Lung (tissue), 12 donors: Measurements from ENCODE around the gene WNT16. TPM values are rescaled to one million over a fixed set of nuclear protein-coding genes. Genes with fewer than 3 reads are reported as not detected.

Source experiments
- ATAC-seq: fragments of 200-7000 bp; cut with Tn5 transposase; one replicate; pipeline ENCODE4 v1.9.1; 2020; ENCODE audit warnings: moderate number of reproducible peaks; ENCODE audit not compliant: insufficient read depth, low FRiP score
- DNase-seq, 3 donors: peaks; one replicate each; pipeline ENCODE4 v3.0.0-alpha.2; 2013 to 2017
- H3K27ac ChIP-seq, 2 donors: one replicate each; pipeline ENCODE4 v1.5.1; 2013; ENCODE audit warnings: mild to moderate bottlenecking in 2 of 2, moderate library complexity in 2 of 2, control low read depth in 1 of 2, inconsistent platforms in 1 of 2, low read depth in 1 of 2, low read length in 1 of 2
- H3K27me3 ChIP-seq, 3 donors: one replicate each; pipeline ENCODE4 v1.5.1; 2013; ENCODE audit warnings: low read length in 2 of 3; ENCODE audit not compliant: control insufficient read depth in 3 of 3, insufficient read depth in 3 of 3
- H3K36me3 ChIP-seq, 4 donors: one replicate each; pipeline ENCODE4 v1.5.1; 2013; ENCODE audit warnings: low read length in 4 of 4, mild to moderate bottlenecking in 1 of 4, moderate library complexity in 1 of 4; ENCODE audit not compliant: control insufficient read depth in 4 of 4, insufficient read depth in 4 of 4
- H3K4me1 ChIP-seq, 5 donors: one replicate each; pipeline ENCODE4 v1.5.1; 2013; ENCODE audit warnings: low read length in 5 of 5, mild to moderate bottlenecking in 2 of 5, moderate library complexity in 1 of 5; ENCODE audit not compliant: control insufficient read depth in 5 of 5, insufficient read depth in 5 of 5
- H3K4me3 ChIP-seq: one replicate; pipeline ENCODE4 v1.5.1; 2013; ENCODE audit warnings: mild to moderate bottlenecking, control low read depth, moderate library complexity
- H3K9ac ChIP-seq, 2 donors: one replicate each; pipeline ENCODE4 v1.5.1; 2013; ENCODE audit warnings: low read length in 2 of 2, control low read depth in 1 of 2; ENCODE audit not compliant: insufficient read depth in 1 of 2
- H3K9me3 ChIP-seq, 4 donors: one replicate each; pipeline ENCODE4 v1.5.1; 2013; ENCODE audit warnings: low read length in 3 of 4, mild to moderate bottlenecking in 1 of 4, moderate library complexity in 1 of 4; ENCODE audit not compliant: control insufficient read depth in 4 of 4, insufficient read depth in 3 of 4
- WGBS, 2 donors: extraction: QIAGEN DNeasy Blood & Tissue Kit; methylation state at CpG; one replicate each; pipeline ENCODE4 v1.1.7; 2013; 5-methylcytosine and 5-hydroxymethylcytosine counted together
- polyA plus RNA-seq, 2 donors: library from polyadenylated mRNA; stranded (reverse); fragments of 200-250 nt; gene quantifications; one replicate each; pipeline ENCODE4 v1.2.1, GENCODE V29; 2013
- total RNA-seq, 2 donors: library from RNA; depleted of rRNA in 1 of 2; stranded (reverse); fragments of >200 nt in 1 of 2; gene quantifications; one replicate each; pipeline ENCODE4 v1.2.1, GENCODE V29; 2014 to 2021
- TF ChIP-seq, protein P1 (sequence below): IDR thresholded peaks from 2 replicates; pipeline ENCODE4 v1.5.1; 2012; ENCODE audit warnings: mild to moderate bottlenecking; ENCODE audit errors: control extremely low read depth, extremely low read depth
- donor health status: control.
- donor health status: control.
- donor health status: Bipolar disorder and iron deficiency.
- donor health status: healthy.
- donor health status: DM: yes; HTN: yes; CAD: no.

The WNT16 gene
- total and polyA plus RNA-seq, 4 donors: 0.02 to 0.14 (median 0.09) TPM; not detected in 1

DNA sequence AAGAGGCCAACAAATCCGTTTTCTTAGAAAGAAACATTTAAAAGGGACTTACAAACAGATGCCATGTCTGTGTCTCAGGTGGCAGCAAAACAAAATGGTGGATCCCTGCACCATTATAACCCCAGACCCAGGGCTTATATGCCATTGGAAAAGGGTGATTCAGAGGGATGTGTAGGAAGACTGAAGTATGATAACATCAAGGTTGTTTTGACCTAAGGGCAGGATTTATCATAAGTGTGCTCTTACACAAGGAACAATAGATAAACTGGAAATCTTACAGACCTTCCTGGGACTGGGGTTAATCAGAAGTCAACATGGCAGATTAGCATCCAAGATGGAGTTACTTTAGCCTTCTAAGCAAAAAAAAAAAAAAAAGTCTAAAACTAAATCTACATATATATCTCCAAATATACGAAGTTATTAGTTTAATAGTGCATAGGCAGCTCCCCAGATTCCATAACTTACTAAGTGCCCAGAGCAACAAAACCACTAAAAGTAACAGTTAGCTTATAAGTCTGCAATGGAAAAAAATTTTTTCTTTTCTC lies 34.3 kb upstream of the WNT16 start:
- Histone ChIP-seq H3K27ac (no peak overlapping the region), H3K27me3 (no peaks in the 10 kb centered on the region), H3K9me3 (peaks cover 0 to 3% (median 1%) of the 10 kb centered on the region in 4 donors), H3K4me3 (no peak overlapping the region), H3K9ac (no peak overlapping the region), H3K36me3 (peaks cover 0 to 13% (median 0%) of the 10 kb centered on the region in 4 donors), H3K4me1 (no peaks in the 10 kb centered on the region)
- DNase-seq (no peak), ATAC-seq (no peak)
- 79 to 83% methylated on average over 2 of the region's 2 CpGs for WGBS, 2 donors
- TF ChIP-seq, protein P1, sequence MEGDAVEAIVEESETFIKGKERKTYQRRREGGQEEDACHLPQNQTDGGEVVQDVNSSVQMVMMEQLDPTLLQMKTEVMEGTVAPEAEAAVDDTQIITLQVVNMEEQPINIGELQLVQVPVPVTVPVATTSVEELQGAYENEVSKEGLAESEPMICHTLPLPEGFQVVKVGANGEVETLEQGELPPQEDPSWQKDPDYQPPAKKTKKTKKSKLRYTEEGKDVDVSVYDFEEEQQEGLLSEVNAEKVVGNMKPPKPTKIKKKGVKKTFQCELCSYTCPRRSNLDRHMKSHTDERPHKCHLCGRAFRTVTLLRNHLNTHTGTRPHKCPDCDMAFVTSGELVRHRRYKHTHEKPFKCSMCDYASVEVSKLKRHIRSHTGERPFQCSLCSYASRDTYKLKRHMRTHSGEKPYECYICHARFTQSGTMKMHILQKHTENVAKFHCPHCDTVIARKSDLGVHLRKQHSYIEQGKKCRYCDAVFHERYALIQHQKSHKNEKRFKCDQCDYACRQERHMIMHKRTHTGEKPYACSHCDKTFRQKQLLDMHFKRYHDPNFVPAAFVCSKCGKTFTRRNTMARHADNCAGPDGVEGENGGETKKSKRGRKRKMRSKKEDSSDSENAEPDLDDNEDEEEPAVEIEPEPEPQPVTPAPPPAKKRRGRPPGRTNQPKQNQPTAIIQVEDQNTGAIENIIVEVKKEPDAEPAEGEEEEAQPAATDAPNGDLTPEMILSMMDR: no peak

DNA sequence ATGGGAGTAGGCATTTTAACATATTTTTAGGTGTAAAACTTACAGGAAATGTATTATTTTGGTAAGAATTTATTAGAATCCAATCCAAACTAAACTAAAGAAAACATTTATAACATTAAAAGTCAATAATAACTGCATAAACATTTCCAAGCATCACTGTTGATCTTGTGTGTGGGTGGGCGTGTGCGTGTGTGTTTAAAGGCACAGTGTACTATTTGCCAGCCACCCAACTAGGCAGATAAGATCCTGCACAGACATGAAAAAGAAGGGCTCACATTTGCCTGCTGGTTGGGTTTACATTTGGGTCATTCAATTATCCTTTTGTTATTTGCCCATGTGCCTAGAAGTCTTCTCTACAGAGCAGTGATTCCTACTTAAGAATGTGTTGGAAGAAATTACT lies 31.0 kb upstream of the WNT16 start:
- peaks cover 0 to 3% (median 0%) of the 10 kb centered on the region in 5 donors for H3K4me1 ChIP-seq
- TF ChIP-seq, protein P1: no peak
- H3K27me3 ChIP-seq: no peaks in the 10 kb centered on the region
- H3K27ac ChIP-seq: no peak overlapping the region
- H3K36me3 ChIP-seq: peaks cover 0 to 9% (median 0%) of the 10 kb centered on the region in 4 donors
- DNase-seq (no peak), ATAC-seq (no peak)
- H3K9ac ChIP-seq: no peak overlapping the region
- WGBS, 2 donors: 77% methylated on average over 2 of the region's 2 CpGs
- H3K4me3 ChIP-seq: no peak overlapping the region
- no peaks in the 10 kb centered on the region for H3K9me3 ChIP-seq

DNA sequence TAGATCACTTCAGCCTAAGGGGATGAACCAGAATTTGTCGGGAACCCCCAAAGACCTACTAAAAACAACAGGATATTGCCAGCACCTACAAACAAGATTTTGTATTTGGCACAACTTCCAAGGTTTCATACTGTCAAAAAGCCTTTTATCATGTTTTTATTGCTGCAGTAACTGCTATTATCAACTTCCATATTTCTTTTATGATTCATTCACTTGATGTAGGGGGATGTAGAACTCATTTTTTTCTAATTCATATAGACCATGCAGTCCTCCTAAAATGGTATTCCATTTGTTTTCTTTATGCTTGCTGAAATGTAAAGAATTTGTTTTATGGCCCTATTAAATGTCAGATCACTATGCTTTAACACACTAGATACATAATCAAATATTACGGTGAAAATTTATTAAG lies 30.0 kb upstream of the WNT16 start:
- H3K4me1 ChIP-seq: peaks cover 0 to 3% (median 0%) of the 10 kb centered on the region in 5 donors
- ATAC-seq (no peak), DNase-seq (no peak)
- no peak overlapping the region for H3K4me3 ChIP-seq
- TF ChIP-seq, protein P1: no peak
- 81 to 94% methylated on average over 2 of the region's 2 CpGs for WGBS, 2 donors
- no peaks in the 10 kb centered on the region for H3K27me3 ChIP-seq
- no peak overlapping the region for H3K27ac ChIP-seq
- H3K36me3 ChIP-seq: peaks cover 0 to 9% (median 0%) of the 10 kb centered on the region in 4 donors
- H3K9me3 ChIP-seq: no peaks in the 10 kb centered on the region
- H3K9ac ChIP-seq: no peak overlapping the region
